ENCODE results near the gene ATP6V1E1.

- TF ChIP-seq PBX3 (CRISPR knock-in tag; IDR thresholded peaks at IDR 0.05) (no peak), ZBTB10 (tag by site-specific recombination; IDR thresholded peaks at IDR 0.05) (no peak), ZNF670 (tag by site-specific recombination; IDR thresholded peaks at IDR 0.05; ENCODE audit: low read depth) (no peak), ATF2 (tag by site-specific recombination; IDR thresholded peaks at IDR 0.05; ENCODE audit: low read depth) (no peak), GFI1B (tag by site-specific recombination; IDR thresholded peaks at IDR 0.05) (no peak), ZNF426 (tag by site-specific recombination; IDR thresholded peaks at IDR 0.05) (no peak), MEIS1 (CRISPR knock-in tag; IDR thresholded peaks at IDR 0.05; ENCODE audit: borderline replicate concordance) (no peak), ZNF133 (tag by site-specific recombination; IDR thresholded peaks at IDR 0.05) (no peak), ZNF155 (tag by site-specific recombination; IDR thresholded peaks at IDR 0.05) (no peak), MZF1 (tag by site-specific recombination; IDR thresholded peaks at IDR 0.05; ENCODE audit: borderline replicate concordance) (no peak), MYNN (tag by site-specific recombination; IDR thresholded peaks at IDR 0.05; ENCODE audit: borderline replicate concordance) (no peak)
- TF ChIP-seq, protein P1, sequence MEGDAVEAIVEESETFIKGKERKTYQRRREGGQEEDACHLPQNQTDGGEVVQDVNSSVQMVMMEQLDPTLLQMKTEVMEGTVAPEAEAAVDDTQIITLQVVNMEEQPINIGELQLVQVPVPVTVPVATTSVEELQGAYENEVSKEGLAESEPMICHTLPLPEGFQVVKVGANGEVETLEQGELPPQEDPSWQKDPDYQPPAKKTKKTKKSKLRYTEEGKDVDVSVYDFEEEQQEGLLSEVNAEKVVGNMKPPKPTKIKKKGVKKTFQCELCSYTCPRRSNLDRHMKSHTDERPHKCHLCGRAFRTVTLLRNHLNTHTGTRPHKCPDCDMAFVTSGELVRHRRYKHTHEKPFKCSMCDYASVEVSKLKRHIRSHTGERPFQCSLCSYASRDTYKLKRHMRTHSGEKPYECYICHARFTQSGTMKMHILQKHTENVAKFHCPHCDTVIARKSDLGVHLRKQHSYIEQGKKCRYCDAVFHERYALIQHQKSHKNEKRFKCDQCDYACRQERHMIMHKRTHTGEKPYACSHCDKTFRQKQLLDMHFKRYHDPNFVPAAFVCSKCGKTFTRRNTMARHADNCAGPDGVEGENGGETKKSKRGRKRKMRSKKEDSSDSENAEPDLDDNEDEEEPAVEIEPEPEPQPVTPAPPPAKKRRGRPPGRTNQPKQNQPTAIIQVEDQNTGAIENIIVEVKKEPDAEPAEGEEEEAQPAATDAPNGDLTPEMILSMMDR (tag by site-specific recombination; IDR thresholded peaks at IDR 0.05): no peak
- TF ChIP-seq, protein P2, sequence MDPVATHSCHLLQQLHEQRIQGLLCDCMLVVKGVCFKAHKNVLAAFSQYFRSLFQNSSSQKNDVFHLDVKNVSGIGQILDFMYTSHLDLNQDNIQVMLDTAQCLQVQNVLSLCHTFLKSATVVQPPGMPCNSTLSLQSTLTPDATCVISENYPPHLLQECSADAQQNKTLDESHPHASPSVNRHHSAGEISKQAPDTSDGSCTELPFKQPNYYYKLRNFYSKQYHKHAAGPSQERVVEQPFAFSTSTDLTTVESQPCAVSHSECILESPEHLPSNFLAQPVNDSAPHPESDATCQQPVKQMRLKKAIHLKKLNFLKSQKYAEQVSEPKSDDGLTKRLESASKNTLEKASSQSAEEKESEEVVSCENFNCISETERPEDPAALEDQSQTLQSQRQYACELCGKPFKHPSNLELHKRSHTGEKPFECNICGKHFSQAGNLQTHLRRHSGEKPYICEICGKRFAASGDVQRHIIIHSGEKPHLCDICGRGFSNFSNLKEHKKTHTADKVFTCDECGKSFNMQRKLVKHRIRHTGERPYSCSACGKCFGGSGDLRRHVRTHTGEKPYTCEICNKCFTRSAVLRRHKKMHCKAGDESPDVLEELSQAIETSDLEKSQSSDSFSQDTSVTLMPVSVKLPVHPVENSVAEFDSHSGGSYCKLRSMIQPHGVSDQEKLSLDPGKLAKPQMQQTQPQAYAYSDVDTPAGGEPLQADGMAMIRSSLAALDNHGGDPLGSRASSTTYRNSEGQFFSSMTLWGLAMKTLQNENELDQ (tag by site-specific recombination; IDR thresholded peaks at IDR 0.05; ENCODE audit: low read depth): no peak
Observed at GRCh38 chr22:17665854-17666253, 37.3 kb upstream of the ATP6V1E1 start.
